ENCODE results near the gene MYOT.

DNA sequence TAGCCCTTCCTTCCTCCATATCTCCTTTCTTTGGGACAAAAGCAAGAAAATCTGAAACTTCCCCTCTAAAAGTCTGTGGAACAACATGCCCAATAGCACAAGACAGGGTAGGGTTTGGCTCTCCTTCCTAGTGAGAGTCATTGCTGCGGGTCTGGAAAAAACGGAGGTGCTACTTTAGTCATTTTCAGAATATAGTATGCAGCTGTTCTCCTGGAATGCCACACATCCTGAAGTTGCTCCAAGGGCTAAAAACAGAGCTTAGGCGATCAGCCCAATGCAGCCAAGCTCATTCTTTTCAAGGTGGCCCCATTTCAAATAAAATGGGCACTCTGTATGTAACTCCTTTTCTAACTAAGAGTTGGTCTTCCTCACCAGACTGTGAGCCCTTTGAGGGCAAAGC, 39.5 kb upstream of the MYOT start:
- TF ChIP-seq CTCF (IDR thresholded peaks at IDR 0.05) (no peak), POLR2A (IDR thresholded peaks at IDR 0.05) (no peak)

Data from esophagus squamous epithelium (tissue), 4 donors.